DMS114 treated with DMSO at 0.1 percent for 48 hours (cell line): ENCODE results near the gene SLAIN2.

Experiments
- DNase-seq: peaks from one replicate; lab custom pipeline; 2025; ENCODE audit not compliant: unreplicated experiment; lab: John Stamatoyannopoulos, UW

Gene SLAIN2

GRCh38 chr4:48369248-48369647, 27.9 kb downstream of the SLAIN2 start:
- DNase-seq: no peak

GRCh38 chr4:48369771-48370170, 28.4 kb downstream of the SLAIN2 start:
- no peak for DNase-seq

- no peak for DNase-seq
Measured at GRCh38 chr4:48370260-48371134, 29.2 kb downstream of the SLAIN2 start.

- DNase-seq: no peak
Measured at GRCh38 chr4:48372272-48372671, 30.9 kb downstream of the SLAIN2 start.

- no peak for DNase-seq
Measured at GRCh38 chr4:48375651-48376304, 34.4 kb downstream of the SLAIN2 start.

- DNase-seq: no peak
Measured at GRCh38 chr4:48379587-48380180, 38.4 kb downstream of the SLAIN2 start.

GRCh38 chr4:48380583-48381167, 39.3 kb downstream of the SLAIN2 start:
- DNase-seq: no peak

- DNase-seq: no peak
Measured at GRCh38 chr4:48388525-48389154, 47.3 kb downstream of the SLAIN2 start.

- DNase-seq: no peak
Measured at GRCh38 chr4:48396043-48396442, 54.7 kb downstream of the SLAIN2 start.

- no peak for DNase-seq
Measured at GRCh38 chr4:48400416-48400815, 59.1 kb downstream of the SLAIN2 start.

GRCh38 chr4:48403358-48403757, 62.0 kb downstream of the SLAIN2 start:
- DNase-seq: no peak

- DNase-seq: no peak
Measured at GRCh38 chr4:48403779-48404178, 62.5 kb downstream of the SLAIN2 start.

- DNase-seq: no peak
Measured at GRCh38 chr4:48405924-48406323, 64.6 kb downstream of the SLAIN2 start.

- no peak for DNase-seq
Measured at GRCh38 chr4:48409203-48409602, 67.9 kb downstream of the SLAIN2 start.

- no peak for DNase-seq
Measured at GRCh38 chr4:48410812-48411211, 69.5 kb downstream of the SLAIN2 start.

- DNase-seq: no peak
Measured at GRCh38 chr4:48420144-48420543, 78.8 kb downstream of the SLAIN2 start.

- no peak for DNase-seq
Measured at GRCh38 chr4:48421101-48421500, 79.8 kb downstream of the SLAIN2 start.

GRCh38 chr4:48428926-48429325, 87.6 kb downstream of the SLAIN2 start:
- no peak for DNase-seq

GRCh38 chr4:48429709-48430474, 88.6 kb downstream of the SLAIN2 start:
- no peak for DNase-seq

GRCh38 chr4:48431401-48431800, 90.1 kb downstream of the SLAIN2 start:
- no peak for DNase-seq
